Breast epithelium (tissue), 3 donors: Measurements from ENCODE around the gene EFCAB8.

ENCODE experiments used
- POLR2A ChIP-seq: fragments of 450-650 bp; IDR thresholded peaks from one replicate; pipeline ENCODE4 v1.6.1; 2016; ENCODE audit warnings: antibody characterized with exemption, mild to moderate bottlenecking, moderate library complexity
- POLR2AphosphoS5 ChIP-seq, 3 donors: sonication (generic); formaldehyde crosslinking; IDR thresholded peaks; one replicate each; pipeline ENCODE4 v1.6.1; 2017; ENCODE audit warnings: antibody characterized with exemption in 3 of 3
- TF ChIP-seq, protein P1 (sequence below), 3 donors: fragments of 450-650 bp; IDR thresholded peaks; one replicate each; pipeline ENCODE4 v1.5.1; 2016 to 2017; ENCODE audit warnings: antibody characterized with exemption in 3 of 3, mild to moderate bottlenecking in 3 of 3, moderate library complexity in 3 of 3

GRCh38 chr20:33005908-33006775 lies 147.4 kb downstream of the EFCAB8 start:
- TF ChIP-seq POLR2A (no peak), POLR2AphosphoS5 (IDR thresholded peaks at IDR 0.05) (no peak)
- TF ChIP-seq, protein P1, sequence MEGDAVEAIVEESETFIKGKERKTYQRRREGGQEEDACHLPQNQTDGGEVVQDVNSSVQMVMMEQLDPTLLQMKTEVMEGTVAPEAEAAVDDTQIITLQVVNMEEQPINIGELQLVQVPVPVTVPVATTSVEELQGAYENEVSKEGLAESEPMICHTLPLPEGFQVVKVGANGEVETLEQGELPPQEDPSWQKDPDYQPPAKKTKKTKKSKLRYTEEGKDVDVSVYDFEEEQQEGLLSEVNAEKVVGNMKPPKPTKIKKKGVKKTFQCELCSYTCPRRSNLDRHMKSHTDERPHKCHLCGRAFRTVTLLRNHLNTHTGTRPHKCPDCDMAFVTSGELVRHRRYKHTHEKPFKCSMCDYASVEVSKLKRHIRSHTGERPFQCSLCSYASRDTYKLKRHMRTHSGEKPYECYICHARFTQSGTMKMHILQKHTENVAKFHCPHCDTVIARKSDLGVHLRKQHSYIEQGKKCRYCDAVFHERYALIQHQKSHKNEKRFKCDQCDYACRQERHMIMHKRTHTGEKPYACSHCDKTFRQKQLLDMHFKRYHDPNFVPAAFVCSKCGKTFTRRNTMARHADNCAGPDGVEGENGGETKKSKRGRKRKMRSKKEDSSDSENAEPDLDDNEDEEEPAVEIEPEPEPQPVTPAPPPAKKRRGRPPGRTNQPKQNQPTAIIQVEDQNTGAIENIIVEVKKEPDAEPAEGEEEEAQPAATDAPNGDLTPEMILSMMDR (IDR thresholded peaks at IDR 0.05) = no peak
